H1 (cell line): ENCODE measurements around the gene S1PR3. TPM values are rescaled to one million over a fixed set of nuclear protein-coding genes. Genes with fewer than 3 reads are reported as not detected.

Source experiments
- ASH2L ChIP-seq: fragments of 200-600, 300-600 bp; sonication (generic); IDR thresholded peaks from one replicate; pipeline ENCODE4 v1.7.1; 2017; ENCODE audit warnings: low read length
- BRCA1 ChIP-seq: IDR thresholded peaks from 2 replicates; pipeline ENCODE4 v1.6.1; 2012; ENCODE audit warnings: low read depth, low read length, improper control_type of control experiment
- KDM1A ChIP-seq: fragments of 200-600, 300-600 bp; sonication (generic); IDR thresholded peaks from 2 replicates; pipeline ENCODE4 v1.7.1; 2016; ENCODE audit warnings: mild to moderate bottlenecking, low read length, borderline replicate concordance
- POLR2AphosphoS5 ChIP-seq: IDR thresholded peaks from 2 replicates; pipeline ENCODE4 v1.6.1; 2011; ENCODE audit warnings: low read depth, low read length
- RNF2 ChIP-seq: fragments of 200-900, 300-1000 bp; sonication (generic); IDR thresholded peaks from 2 replicates; pipeline ENCODE4 v1.7.1; 2016; ENCODE audit warnings: borderline replicate concordance, low read depth, mild to moderate bottlenecking, antibody characterized with exemption, low read length; ENCODE audit not compliant: poor library complexity, severe bottlenecking; ENCODE audit errors: missing control alignments
- polyA plus RNA-seq, 7 experiments: library from polyadenylated mRNA; depleted of rRNA in 3 of 7; stranded (reverse) in 5 of 7; unstranded in 2 of 7; fragments of >200 nt in 5 of 7; fragments of 200-250 nt in 2 of 7; gene quantifications; 1 replicate in 5 of 7; 2 replicates in 1 of 7; 4 replicates in 1 of 7; pipeline versions ENCODE4 v1.2.1 to v1.2.3, GENCODE V29; 2011 to 2013; ENCODE audit warnings: missing spikeins in 2 of 7, mixed read lengths in 2 of 7
- total RNA-seq: library from RNA; stranded (reverse); fragmentation: NEBNext Ultra II Directional; extraction: Animal tissue kit (Norgen Biotek cat#: 25700); gene quantifications from 2 replicates; pipeline ENCODE4 v1.2.1, GENCODE V29; 2021
- TF ChIP-seq, protein P1 (sequence below): fragments of 300-600 bp; sonication (generic); IDR thresholded peaks from 2 replicates; pipeline ENCODE4 v1.7.1; 2012; ENCODE audit warnings: low read length, moderate library complexity, mild to moderate bottlenecking, inconsistent platforms; ENCODE audit not compliant: insufficient replicate concordance
- TF ChIP-seq, protein P2 (sequence below), 3 experiments: IDR thresholded peaks; 1 replicate in 2 of 3; 2 replicates in 1 of 3; pipeline versions ENCODE4 v1.5.1 to v1.6.1; 2011; ENCODE audit warnings: low read length in 3 of 3, mild to moderate bottlenecking in 3 of 3, inconsistent platforms in 2 of 3, low read depth in 1 of 3, moderate library complexity in 1 of 3; ENCODE audit not compliant: insufficient read depth in 1 of 3; ENCODE audit errors: control extremely low read depth in 1 of 3

The S1PR3 gene
- total and polyA plus RNA-seq, 2 of the 8 experiments (the other 6 are each of a cell fraction or from before 2014, with no cell fraction given) = 3.7 to 6.4 TPM

- TF ChIP-seq, protein P1, sequence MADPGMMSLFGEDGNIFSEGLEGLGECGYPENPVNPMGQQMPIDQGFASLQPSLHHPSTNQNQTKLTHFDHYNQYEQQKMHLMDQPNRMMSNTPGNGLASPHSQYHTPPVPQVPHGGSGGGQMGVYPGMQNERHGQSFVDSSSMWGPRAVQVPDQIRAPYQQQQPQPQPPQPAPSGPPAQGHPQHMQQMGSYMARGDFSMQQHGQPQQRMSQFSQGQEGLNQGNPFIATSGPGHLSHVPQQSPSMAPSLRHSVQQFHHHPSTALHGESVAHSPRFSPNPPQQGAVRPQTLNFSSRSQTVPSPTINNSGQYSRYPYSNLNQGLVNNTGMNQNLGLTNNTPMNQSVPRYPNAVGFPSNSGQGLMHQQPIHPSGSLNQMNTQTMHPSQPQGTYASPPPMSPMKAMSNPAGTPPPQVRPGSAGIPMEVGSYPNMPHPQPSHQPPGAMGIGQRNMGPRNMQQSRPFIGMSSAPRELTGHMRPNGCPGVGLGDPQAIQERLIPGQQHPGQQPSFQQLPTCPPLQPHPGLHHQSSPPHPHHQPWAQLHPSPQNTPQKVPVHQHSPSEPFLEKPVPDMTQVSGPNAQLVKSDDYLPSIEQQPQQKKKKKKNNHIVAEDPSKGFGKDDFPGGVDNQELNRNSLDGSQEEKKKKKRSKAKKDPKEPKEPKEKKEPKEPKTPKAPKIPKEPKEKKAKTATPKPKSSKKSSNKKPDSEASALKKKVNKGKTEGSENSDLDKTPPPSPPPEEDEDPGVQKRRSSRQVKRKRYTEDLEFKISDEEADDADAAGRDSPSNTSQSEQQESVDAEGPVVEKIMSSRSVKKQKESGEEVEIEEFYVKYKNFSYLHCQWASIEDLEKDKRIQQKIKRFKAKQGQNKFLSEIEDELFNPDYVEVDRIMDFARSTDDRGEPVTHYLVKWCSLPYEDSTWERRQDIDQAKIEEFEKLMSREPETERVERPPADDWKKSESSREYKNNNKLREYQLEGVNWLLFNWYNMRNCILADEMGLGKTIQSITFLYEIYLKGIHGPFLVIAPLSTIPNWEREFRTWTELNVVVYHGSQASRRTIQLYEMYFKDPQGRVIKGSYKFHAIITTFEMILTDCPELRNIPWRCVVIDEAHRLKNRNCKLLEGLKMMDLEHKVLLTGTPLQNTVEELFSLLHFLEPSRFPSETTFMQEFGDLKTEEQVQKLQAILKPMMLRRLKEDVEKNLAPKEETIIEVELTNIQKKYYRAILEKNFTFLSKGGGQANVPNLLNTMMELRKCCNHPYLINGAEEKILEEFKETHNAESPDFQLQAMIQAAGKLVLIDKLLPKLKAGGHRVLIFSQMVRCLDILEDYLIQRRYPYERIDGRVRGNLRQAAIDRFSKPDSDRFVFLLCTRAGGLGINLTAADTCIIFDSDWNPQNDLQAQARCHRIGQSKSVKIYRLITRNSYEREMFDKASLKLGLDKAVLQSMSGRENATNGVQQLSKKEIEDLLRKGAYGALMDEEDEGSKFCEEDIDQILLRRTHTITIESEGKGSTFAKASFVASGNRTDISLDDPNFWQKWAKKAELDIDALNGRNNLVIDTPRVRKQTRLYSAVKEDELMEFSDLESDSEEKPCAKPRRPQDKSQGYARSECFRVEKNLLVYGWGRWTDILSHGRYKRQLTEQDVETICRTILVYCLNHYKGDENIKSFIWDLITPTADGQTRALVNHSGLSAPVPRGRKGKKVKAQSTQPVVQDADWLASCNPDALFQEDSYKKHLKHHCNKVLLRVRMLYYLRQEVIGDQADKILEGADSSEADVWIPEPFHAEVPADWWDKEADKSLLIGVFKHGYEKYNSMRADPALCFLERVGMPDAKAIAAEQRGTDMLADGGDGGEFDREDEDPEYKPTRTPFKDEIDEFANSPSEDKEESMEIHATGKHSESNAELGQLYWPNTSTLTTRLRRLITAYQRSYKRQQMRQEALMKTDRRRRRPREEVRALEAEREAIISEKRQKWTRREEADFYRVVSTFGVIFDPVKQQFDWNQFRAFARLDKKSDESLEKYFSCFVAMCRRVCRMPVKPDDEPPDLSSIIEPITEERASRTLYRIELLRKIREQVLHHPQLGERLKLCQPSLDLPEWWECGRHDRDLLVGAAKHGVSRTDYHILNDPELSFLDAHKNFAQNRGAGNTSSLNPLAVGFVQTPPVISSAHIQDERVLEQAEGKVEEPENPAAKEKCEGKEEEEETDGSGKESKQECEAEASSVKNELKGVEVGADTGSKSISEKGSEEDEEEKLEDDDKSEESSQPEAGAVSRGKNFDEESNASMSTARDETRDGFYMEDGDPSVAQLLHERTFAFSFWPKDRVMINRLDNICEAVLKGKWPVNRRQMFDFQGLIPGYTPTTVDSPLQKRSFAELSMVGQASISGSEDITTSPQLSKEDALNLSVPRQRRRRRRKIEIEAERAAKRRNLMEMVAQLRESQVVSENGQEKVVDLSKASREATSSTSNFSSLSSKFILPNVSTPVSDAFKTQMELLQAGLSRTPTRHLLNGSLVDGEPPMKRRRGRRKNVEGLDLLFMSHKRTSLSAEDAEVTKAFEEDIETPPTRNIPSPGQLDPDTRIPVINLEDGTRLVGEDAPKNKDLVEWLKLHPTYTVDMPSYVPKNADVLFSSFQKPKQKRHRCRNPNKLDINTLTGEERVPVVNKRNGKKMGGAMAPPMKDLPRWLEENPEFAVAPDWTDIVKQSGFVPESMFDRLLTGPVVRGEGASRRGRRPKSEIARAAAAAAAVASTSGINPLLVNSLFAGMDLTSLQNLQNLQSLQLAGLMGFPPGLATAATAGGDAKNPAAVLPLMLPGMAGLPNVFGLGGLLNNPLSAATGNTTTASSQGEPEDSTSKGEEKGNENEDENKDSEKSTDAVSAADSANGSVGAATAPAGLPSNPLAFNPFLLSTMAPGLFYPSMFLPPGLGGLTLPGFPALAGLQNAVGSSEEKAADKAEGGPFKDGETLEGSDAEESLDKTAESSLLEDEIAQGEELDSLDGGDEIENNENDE = no peak
- TF ChIP-seq BRCA1 (no peak), KDM1A (no peak), RNF2 (no peak), ASH2L (no peak), POLR2AphosphoS5 (no peak)
- TF ChIP-seq, protein P2, sequence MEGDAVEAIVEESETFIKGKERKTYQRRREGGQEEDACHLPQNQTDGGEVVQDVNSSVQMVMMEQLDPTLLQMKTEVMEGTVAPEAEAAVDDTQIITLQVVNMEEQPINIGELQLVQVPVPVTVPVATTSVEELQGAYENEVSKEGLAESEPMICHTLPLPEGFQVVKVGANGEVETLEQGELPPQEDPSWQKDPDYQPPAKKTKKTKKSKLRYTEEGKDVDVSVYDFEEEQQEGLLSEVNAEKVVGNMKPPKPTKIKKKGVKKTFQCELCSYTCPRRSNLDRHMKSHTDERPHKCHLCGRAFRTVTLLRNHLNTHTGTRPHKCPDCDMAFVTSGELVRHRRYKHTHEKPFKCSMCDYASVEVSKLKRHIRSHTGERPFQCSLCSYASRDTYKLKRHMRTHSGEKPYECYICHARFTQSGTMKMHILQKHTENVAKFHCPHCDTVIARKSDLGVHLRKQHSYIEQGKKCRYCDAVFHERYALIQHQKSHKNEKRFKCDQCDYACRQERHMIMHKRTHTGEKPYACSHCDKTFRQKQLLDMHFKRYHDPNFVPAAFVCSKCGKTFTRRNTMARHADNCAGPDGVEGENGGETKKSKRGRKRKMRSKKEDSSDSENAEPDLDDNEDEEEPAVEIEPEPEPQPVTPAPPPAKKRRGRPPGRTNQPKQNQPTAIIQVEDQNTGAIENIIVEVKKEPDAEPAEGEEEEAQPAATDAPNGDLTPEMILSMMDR (IDR thresholded peaks at IDR 0.05; ENCODE audit: control extremely low read depth in 1 of 3, insufficient read depth in 1 of 3, low read depth in 1 of 3, low read length in 3 of 3) = no peak
Observed at GRCh38 chr9:88995627-88996026, 4.4 kb downstream of the S1PR3 start (continued).
